Spleen (tissue), 11 donors: ENCODE data around the gene CUL1. TPM values are rescaled to one million over a fixed set of nuclear protein-coding genes. Genes with fewer than 3 reads are reported as not detected.
A peak's percentile ranks its signal among the peaks of the same experiment; 100 is the strongest.

Experiments
- DNase-seq: peaks from one replicate; pipeline ENCODE4 v3.0.0-alpha.2; 2020
- H3K27ac ChIP-seq, 8 donors: fragments of 200-600 bp; sonication (generic) in 7 of 8; 1 replicate in 4 of 8; 2 replicates in 4 of 8; pipeline versions ENCODE4 v1.5.0 to v1.8.0; 2016 to 2021; ENCODE audit warnings: inconsistent platforms in 4 of 8, mild to moderate bottlenecking in 4 of 8, moderate library complexity in 1 of 8
- H3K27me3 ChIP-seq, 7 donors: fragments of 200-600 bp; sonication (generic) in 6 of 7; replicated peaks in 1 of 7; 1 replicate in 4 of 7; 2 replicates in 3 of 7; pipeline versions ENCODE4 v1.5.0 to v1.8.0; 2016 to 2021; ENCODE audit warnings: inconsistent platforms in 3 of 7, mild to moderate bottlenecking in 1 of 7
- H3K36me3 ChIP-seq, 6 donors: fragments of 200-600 bp; sonication (generic) in 5 of 6; 1 replicate in 4 of 6; 2 replicates in 2 of 6; pipeline versions ENCODE4 v1.5.0 to v1.8.0; 2016 to 2021; ENCODE audit warnings: inconsistent platforms in 2 of 6
- H3K4me1 ChIP-seq, 6 donors: fragments of 200-600 bp; sonication (generic) in 5 of 6; 1 replicate in 3 of 6; 2 replicates in 3 of 6; pipeline versions ENCODE4 v1.5.0 to v1.8.0; 2016 to 2021; ENCODE audit warnings: inconsistent platforms in 3 of 6
- H3K4me3 ChIP-seq, 8 donors: fragments of 200-600 bp; sonication (generic) in 7 of 8; 1 replicate in 4 of 8; 2 replicates in 4 of 8; pipeline versions ENCODE4 v1.5.0 to v1.8.0; 2016 to 2021; ENCODE audit warnings: inconsistent platforms in 4 of 8, mild to moderate bottlenecking in 4 of 8, moderate library complexity in 2 of 8
- H3K9me3 ChIP-seq, 8 donors: fragments of 200-600 bp; sonication (generic) in 7 of 8; 1 replicate in 4 of 8; 2 replicates in 4 of 8; pipeline versions ENCODE4 v1.5.0 to v1.8.0; 2016 to 2021; ENCODE audit warnings: inconsistent platforms in 4 of 8
- CTCF ChIP-seq, 11 experiments: fragments of 200-600 bp in 7 of 11; fragments of 450-650 bp in 4 of 11; sonication (generic) in 4 of 11; IDR thresholded peaks in 8 of 11; conservative IDR thresholded peaks in 3 of 11; 1 replicate in 7 of 11; 2 replicates in 4 of 11; pipeline versions ENCODE4 v1.4.0 to v1.8.0; 2016 to 2021; ENCODE audit warnings: antibody characterized with exemption in 11 of 11, inconsistent platforms in 4 of 11, mild to moderate bottlenecking in 1 of 11
- POLR2A ChIP-seq, 3 donors: fragments of 450-650 bp; IDR thresholded peaks; one replicate each; pipeline ENCODE4 v1.5.1; 2017; ENCODE audit warnings: antibody characterized with exemption in 3 of 3, mild to moderate bottlenecking in 1 of 3
- POLR2AphosphoS5 ChIP-seq, 3 donors: sonication (generic); formaldehyde crosslinking; IDR thresholded peaks; one replicate each; pipeline ENCODE4 v1.5.1; 2017; ENCODE audit warnings: antibody characterized with exemption in 3 of 3
- WGBS, 5 donors: extraction: QIAGEN DNeasy Blood & Tissue Kit in 3 of 5; methylation state at CpG; one replicate each; pipeline versions ENCODE4 v1.1.5 to v1.1.7; 2013 to 2018; 5-methylcytosine and 5-hydroxymethylcytosine counted together
- intact Hi-C: fragments of 100-400 bp; cut with DNase I; formaldehyde crosslinking; loops from one replicate; pipeline ENCODE4 v1.15.0; 2023; ENCODE audit warnings: low total_unique reads
- polyA plus RNA-seq, 3 donors: library from polyadenylated mRNA; stranded (reverse); fragments of 200-250 nt; gene quantifications; one replicate each; pipeline ENCODE4 v1.2.1, GENCODE V29; 2013
- total RNA-seq, 7 donors: library from RNA; depleted of rRNA in 3 of 7; stranded (reverse); fragments of >200 nt in 3 of 7; fragmentation: NEBNext Ultra II Directional in 4 of 7; extraction: Animal tissue kit (Norgen Biotek cat#: 25700) in 4 of 7; gene quantifications; one replicate each; pipeline versions ENCODE4 v1.1.0 to v1.2.1, GENCODE V29; 2016 to 2021
- donor health status: healthy with polysubstance abuse.
- donor health status: DM: no; HTN: no; CAD: no; lungs with moderate emphysema.
- donor health status: DM: no; HTN: no; CAD: no.
- donor health status: Bipolar disorder and iron deficiency.
- donor health status: healthy.
- donor health status: DM: no; HTN: no; CAD: no.
- donor health status: DM: yes; HTN: yes; CAD: no.

The CUL1 gene
- total and polyA plus RNA-seq, 10 donors: 19.8 to 54.6 (median 42.7) TPM

GRCh38 chr7:148733496-148733895 lies 34.8 kb downstream of the CUL1 start:
- TF ChIP-seq CTCF (IDR thresholded peaks at IDR 0.05 in 8 of 11, conservative IDR thresholded peaks at IDR 0.05 in 3 of 11) (no peak), POLR2A (IDR thresholded peaks at IDR 0.05) (no peak), POLR2AphosphoS5 (IDR thresholded peaks at IDR 0.05) (no peak)
- intact Hi-C loops: no loop called here
- H3K36me3 ChIP-seq: peaks cover 0 to 87% (median 49%) of the 10 kb centered on the region in 6 donors
- peaks cover 5 to 26% (median 19%) of the 10 kb centered on the region in 6 donors for H3K4me1 ChIP-seq
- peak overlapping the region in 1 of 8 donors; percentile 2 for H3K27ac ChIP-seq
- H3K9me3 ChIP-seq: no peaks in the 10 kb centered on the region
- no peak overlapping the region for H3K4me3 ChIP-seq
- DNase-seq: no peak
- no peaks in the 10 kb centered on the region for H3K27me3 ChIP-seq
- 63 to 84% (median 77%) methylated on average over 2 of the region's 2 CpGs for WGBS, 5 donors

- WGBS, 5 donors: 92 to 100% (median 96%) methylated on average over 11 of the region's 11 CpGs
- H3K27ac ChIP-seq: no peak overlapping the region
- peaks cover 5 to 13% (median 8%) of the 10 kb centered on the region in 6 donors for H3K4me1 ChIP-seq
- DNase-seq: no peak
- peaks cover 0 to 98% (median 49%) of the 10 kb centered on the region in 6 donors for H3K36me3 ChIP-seq
- no peaks in the 10 kb centered on the region for H3K27me3 ChIP-seq
- no peaks in the 10 kb centered on the region for H3K9me3 ChIP-seq
- intact Hi-C loops: no loop called here
- TF ChIP-seq POLR2AphosphoS5 (IDR thresholded peaks at IDR 0.05): no peak
- no peak for TF ChIP-seq POLR2A (IDR thresholded peaks at IDR 0.05)
- TF ChIP-seq CTCF (IDR thresholded peaks at IDR 0.05 in 8 of 11, conservative IDR thresholded peaks at IDR 0.05 in 3 of 11): no peak
- H3K4me3 ChIP-seq: no peak overlapping the region
These were observed 36.4 kb downstream of the CUL1 start for GRCh38 chr7:148735141-148735540.

GRCh38 chr7:148735967-148736366 lies 37.3 kb downstream of the CUL1 start:
- H3K27me3 ChIP-seq: no peaks in the 10 kb centered on the region
- no peak overlapping the region for H3K4me3 ChIP-seq
- 92 to 98% (median 96%) methylated on average over 3 of the region's 3 CpGs for WGBS, 5 donors
- no peak for DNase-seq
- intact Hi-C loops: no loop called here
- peaks cover 5 to 13% (median 8%) of the 10 kb centered on the region in 6 donors for H3K4me1 ChIP-seq
- H3K36me3 ChIP-seq: peaks cover 0 to 98% (median 49%) of the 10 kb centered on the region in 6 donors
- TF ChIP-seq POLR2AphosphoS5 (IDR thresholded peaks at IDR 0.05) (no peak), CTCF (IDR thresholded peaks at IDR 0.05 in 8 of 11, conservative IDR thresholded peaks at IDR 0.05 in 3 of 11) (no peak), POLR2A (IDR thresholded peaks at IDR 0.05) (no peak)
- no peak overlapping the region for H3K27ac ChIP-seq
- H3K9me3 ChIP-seq: no peaks in the 10 kb centered on the region

GRCh38 chr7:148738737-148739535 lies 40.2 kb downstream of the CUL1 start:
- peaks cover 0 to 5% (median 0%) of the 10 kb centered on the region in 8 donors for H3K9me3 ChIP-seq
- intact Hi-C loops: no loop called here
- no peak overlapping the region for H3K4me3 ChIP-seq
- H3K27me3 ChIP-seq: no peaks in the 10 kb centered on the region
- peaks cover 0 to 4% (median under 1%) of the 10 kb centered on the region in 6 donors for H3K4me1 ChIP-seq
- DNase-seq: no peak
- no peak for TF ChIP-seq CTCF (IDR thresholded peaks at IDR 0.05 in 8 of 11, conservative IDR thresholded peaks at IDR 0.05 in 3 of 11)
- TF ChIP-seq POLR2A (IDR thresholded peaks at IDR 0.05): no peak
- peak in 1 of 3 donors; percentile 20 for TF ChIP-seq POLR2AphosphoS5 (IDR thresholded peaks at IDR 0.05)
- peaks cover 2 to 96% (median 48%) of the 10 kb centered on the region in 6 donors for H3K36me3 ChIP-seq
- 92 to 95% (median 94%) methylated on average over 14 of the region's 14 CpGs for WGBS, 5 donors
- no peak overlapping the region for H3K27ac ChIP-seq
